A172 (cell line): ENCODE results near the gene EAF2. TPM values are rescaled to one million over a fixed set of nuclear protein-coding genes. Genes with fewer than 3 reads are reported as not detected.

Source experiments
- total RNA-seq: library from RNA; depleted of rRNA; stranded (reverse); fragments of >200 nt; shearing (Covaris generic); gene quantifications from 2 replicates; pipeline ENCODE4 v1.2.3, GENCODE V29; 2014; rRNA removed

The EAF2 gene
- total RNA-seq, 1 experiment from 2014 or later, result 4.5 TPM

Other genes starting within 250 kb of the EAF2 start
- gene FBXO40, start 241.8 kb upstream of the EAF2 start, total RNA-seq, result 0.09 TPM in 1 of 2 replicates, not detected in the other
- 0.24 and 0.83 TPM in 2 replicates for gene HCLS1, start 174.3 kb upstream of the EAF2 start, total RNA-seq
- gene GOLGB1, start 85.5 kb upstream of the EAF2 start, total RNA-seq, result 24.4 and 26.5 TPM in 2 replicates
- gene IQCB1, start 149 bp upstream of the EAF2 start, total RNA-seq, result 27.8 and 35.6 TPM in 2 replicates
- not detected in 2 replicates for gene SLC15A2, start 59.2 kb downstream of the EAF2 start, total RNA-seq
- not detected in 2 replicates for gene ILDR1, start 187.0 kb downstream of the EAF2 start, total RNA-seq
- gene CD86, start 220.2 kb downstream of the EAF2 start, total RNA-seq, result not detected in 2 replicates